ENCODE results near the gene VWF.
"Not testable (repeated sequence)": the region's sequence is repeated elsewhere in the genome, so short reads cannot be mapped to it uniquely, and the experiment has no call there.

VWF gene

DNA sequence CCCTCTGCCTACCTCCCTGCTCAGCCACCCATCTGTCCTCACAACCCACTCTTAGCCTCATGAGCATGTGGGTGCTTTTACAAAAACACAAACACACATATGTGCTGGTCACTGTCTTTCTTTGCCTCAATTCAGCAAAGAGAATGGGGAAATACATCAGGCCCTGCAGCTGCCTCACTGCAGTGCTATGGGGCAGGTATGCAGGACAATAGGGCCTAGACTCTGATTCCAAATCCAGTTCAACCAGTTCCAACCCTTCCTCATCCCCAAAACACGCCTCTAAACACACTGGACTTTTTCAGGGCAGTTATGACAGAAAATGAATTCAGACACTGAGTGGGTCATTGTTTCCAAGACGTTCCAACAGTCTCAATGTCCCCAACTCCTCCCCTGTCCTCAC is 100.4 kb downstream of the VWF start:
- H3K36me3 ChIP-seq (ENCODE audit: control insufficient read depth in 1 of 2, insufficient read depth in 2 of 2, low read length in 2 of 2); H3K9me3 ChIP-seq (ENCODE audit: control insufficient read depth in 1 of 2, low read length in 2 of 2); H3K4me3 ChIP-seq (ENCODE audit: low read depth in 1 of 2, low read length in 2 of 2); H3K4me1 ChIP-seq (ENCODE audit: control insufficient read depth in 1 of 2, insufficient read depth in 2 of 2, low read length in 2 of 2); H3K27me3 ChIP-seq (ENCODE audit: low read depth, low read length); H3K27ac ChIP-seq (ENCODE audit: low read length): not testable (repeated sequence)

DNA sequence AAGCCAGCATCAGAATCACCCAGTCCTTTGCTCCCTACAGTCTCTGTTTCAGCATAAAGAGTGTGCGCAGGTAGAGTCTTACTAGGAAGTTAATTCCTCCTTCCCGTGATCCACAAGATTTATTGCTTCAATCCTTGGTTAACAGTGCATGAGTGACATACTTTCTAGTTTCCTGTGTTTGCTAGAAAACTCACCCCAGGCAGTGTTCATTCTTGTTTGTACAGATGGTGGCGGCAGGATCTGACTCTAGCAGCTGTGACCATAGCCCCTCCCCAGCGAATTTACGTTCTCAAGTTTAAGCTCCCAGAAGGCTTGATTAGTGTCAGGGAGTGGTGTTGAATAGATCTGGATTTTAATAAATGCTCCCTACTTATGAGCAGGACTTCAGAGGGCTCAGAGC is 103.5 kb downstream of the VWF start:
- Histone ChIP-seq H3K27me3 (ENCODE audit: low read depth, low read length) (no peaks in the 10 kb centered on the region), H3K4me1 (ENCODE audit: control insufficient read depth in 1 of 2, insufficient read depth in 2 of 2, low read length in 2 of 2) (no peaks in the 10 kb centered on the region), H3K27ac (ENCODE audit: low read length) (no peak overlapping the region), H3K4me3 (ENCODE audit: low read depth in 1 of 2, low read length in 2 of 2) (no peak overlapping the region), H3K36me3 (ENCODE audit: control insufficient read depth in 1 of 2, insufficient read depth in 2 of 2, low read length in 2 of 2) (no peaks in the 10 kb centered on the region), H3K9me3 (ENCODE audit: control insufficient read depth in 1 of 2, low read length in 2 of 2) (no peaks in the 10 kb centered on the region)

DNA sequence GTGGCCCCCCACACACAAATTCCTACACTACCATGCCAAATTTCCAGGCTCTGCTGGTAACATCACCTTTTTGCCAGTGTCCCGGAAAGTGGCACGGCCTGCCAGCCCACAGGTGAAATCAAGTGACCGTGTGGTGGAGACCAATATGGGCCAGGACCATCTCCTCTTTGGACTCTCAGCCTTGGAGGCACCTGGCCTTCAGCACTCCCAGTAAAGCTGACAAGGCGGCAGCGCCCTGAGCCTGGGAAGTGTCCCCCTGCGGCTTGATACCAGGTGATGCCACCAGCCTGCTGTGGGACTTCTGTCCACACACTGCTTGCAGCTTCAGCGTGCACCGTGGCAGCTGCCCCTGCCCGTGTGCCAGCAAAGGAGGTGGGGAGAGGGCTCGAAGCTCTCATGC is 104.0 kb downstream of the VWF start:
- not testable (repeated sequence) for H3K4me3 ChIP-seq (ENCODE audit: low read depth in 1 of 2, low read length in 2 of 2); H3K9me3 ChIP-seq (ENCODE audit: control insufficient read depth in 1 of 2, low read length in 2 of 2); H3K27me3 ChIP-seq (ENCODE audit: low read depth, low read length); H3K27ac ChIP-seq (ENCODE audit: low read length); H3K36me3 ChIP-seq (ENCODE audit: control insufficient read depth in 1 of 2, insufficient read depth in 2 of 2, low read length in 2 of 2); H3K4me1 ChIP-seq (ENCODE audit: control insufficient read depth in 1 of 2, insufficient read depth in 2 of 2, low read length in 2 of 2)

DNA sequence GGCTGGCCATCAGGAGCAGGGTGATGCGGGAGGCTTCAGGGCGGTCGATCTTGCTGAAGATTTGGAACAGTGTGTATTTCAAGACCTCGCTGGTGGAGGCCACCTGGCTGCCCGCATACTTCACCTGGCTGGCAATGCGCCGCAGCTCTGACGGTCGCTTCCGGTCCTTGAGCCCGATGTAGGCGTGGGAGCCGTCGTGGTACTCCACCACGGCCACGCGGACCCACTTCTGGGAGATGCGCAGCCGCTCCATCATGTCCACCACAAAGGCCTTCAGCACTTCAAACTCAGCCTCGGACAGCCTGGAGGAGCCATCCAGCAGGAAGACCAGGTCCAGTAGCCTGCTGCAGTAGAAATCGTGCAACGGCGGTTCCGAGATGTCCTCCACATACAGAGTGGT is 105.2 kb downstream of the VWF start:
- H3K4me3 ChIP-seq (ENCODE audit: low read depth in 1 of 2, low read length in 2 of 2); H3K27ac ChIP-seq (ENCODE audit: low read length); H3K27me3 ChIP-seq (ENCODE audit: low read depth, low read length); H3K9me3 ChIP-seq (ENCODE audit: control insufficient read depth in 1 of 2, low read length in 2 of 2); H3K4me1 ChIP-seq (ENCODE audit: control insufficient read depth in 1 of 2, insufficient read depth in 2 of 2, low read length in 2 of 2); H3K36me3 ChIP-seq (ENCODE audit: control insufficient read depth in 1 of 2, insufficient read depth in 2 of 2, low read length in 2 of 2): not testable (repeated sequence)

DNA sequence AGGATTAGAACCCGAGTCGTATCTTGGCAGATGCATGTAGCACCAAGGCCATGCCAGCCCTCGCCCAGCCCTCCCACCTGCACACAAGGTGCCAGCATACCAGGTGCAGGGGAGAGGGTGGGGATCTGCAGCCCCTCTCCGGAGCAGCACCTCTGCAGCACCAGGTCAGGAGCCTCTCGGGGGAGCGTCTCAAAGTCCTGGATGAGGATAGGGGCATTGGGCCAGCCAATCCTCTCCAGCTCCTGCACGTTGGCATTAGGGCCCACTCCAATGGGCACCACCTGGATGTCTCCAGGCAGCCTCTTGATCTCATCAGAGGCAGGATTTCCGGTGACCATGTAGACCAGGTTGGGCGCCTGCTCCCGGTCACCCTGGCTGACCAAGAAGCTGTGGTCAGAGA is 106.2 kb downstream of the VWF start:
- Histone ChIP-seq H3K27me3 (ENCODE audit: low read depth, low read length) (no peaks in the 10 kb centered on the region), H3K9me3 (ENCODE audit: control insufficient read depth in 1 of 2, low read length in 2 of 2) (no peaks in the 10 kb centered on the region), H3K27ac (ENCODE audit: low read length) (no peak overlapping the region), H3K4me1 (ENCODE audit: control insufficient read depth in 1 of 2, insufficient read depth in 2 of 2, low read length in 2 of 2) (no peaks in the 10 kb centered on the region), H3K4me3 (ENCODE audit: low read depth in 1 of 2, low read length in 2 of 2) (no peak overlapping the region), H3K36me3 (ENCODE audit: control insufficient read depth in 1 of 2, insufficient read depth in 2 of 2, low read length in 2 of 2) (no peaks in the 10 kb centered on the region)

DNA sequence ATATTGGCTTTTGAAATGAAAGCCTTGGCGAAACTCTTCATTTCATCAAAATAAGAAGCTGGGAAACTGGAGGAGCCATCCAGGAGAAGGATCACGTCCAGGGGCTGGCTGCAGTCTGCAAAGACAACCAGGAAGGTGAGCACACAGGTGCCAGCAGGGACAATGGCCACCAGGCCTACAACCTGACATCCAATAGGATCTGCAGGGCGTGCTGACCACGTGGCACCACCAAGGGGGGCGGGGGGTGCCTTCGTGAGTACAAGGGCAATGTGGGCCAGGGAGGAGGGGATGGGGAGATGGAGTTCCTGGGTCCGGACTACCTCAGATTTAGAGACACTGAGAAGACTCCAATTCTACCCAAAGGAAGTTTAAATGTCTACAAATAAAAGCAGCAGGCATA is 107.7 kb downstream of the VWF start:
- Histone ChIP-seq H3K4me1 (ENCODE audit: control insufficient read depth in 1 of 2, insufficient read depth in 2 of 2, low read length in 2 of 2) (no peaks in the 10 kb centered on the region), H3K27me3 (ENCODE audit: low read depth, low read length) (no peaks in the 10 kb centered on the region), H3K9me3 (ENCODE audit: control insufficient read depth in 1 of 2, low read length in 2 of 2) (no peaks in the 10 kb centered on the region), H3K36me3 (ENCODE audit: control insufficient read depth in 1 of 2, insufficient read depth in 2 of 2, low read length in 2 of 2) (no peaks in the 10 kb centered on the region), H3K27ac (ENCODE audit: low read length) (no peak overlapping the region), H3K4me3 (ENCODE audit: low read depth in 1 of 2, low read length in 2 of 2) (no peak overlapping the region)

DNA sequence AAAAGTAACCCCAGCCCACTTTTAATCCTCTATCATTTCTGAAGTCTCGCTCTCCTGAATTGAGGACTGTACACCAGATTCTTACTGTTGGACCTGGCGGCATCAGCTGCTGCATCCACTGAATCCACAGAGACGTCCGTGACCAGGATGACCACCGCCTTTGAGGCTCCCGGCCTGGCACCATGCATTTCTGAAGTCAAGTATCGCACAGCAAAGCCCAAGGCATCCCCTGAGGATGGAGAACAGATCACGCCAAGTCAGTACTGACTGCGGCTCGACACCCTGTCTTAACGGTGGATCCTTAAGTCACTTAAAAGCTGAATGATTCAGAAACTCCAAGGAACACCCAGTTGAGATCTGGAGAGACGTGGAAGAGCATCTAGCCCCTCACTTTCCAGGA is 108.5 kb downstream of the VWF start:
- not testable (repeated sequence) for H3K4me1 ChIP-seq (ENCODE audit: control insufficient read depth in 1 of 2, insufficient read depth in 2 of 2, low read length in 2 of 2); H3K27me3 ChIP-seq (ENCODE audit: low read depth, low read length); H3K27ac ChIP-seq (ENCODE audit: low read length); H3K4me3 ChIP-seq (ENCODE audit: low read depth in 1 of 2, low read length in 2 of 2); H3K36me3 ChIP-seq (ENCODE audit: control insufficient read depth in 1 of 2, insufficient read depth in 2 of 2, low read length in 2 of 2); H3K9me3 ChIP-seq (ENCODE audit: control insufficient read depth in 1 of 2, low read length in 2 of 2)

DNA sequence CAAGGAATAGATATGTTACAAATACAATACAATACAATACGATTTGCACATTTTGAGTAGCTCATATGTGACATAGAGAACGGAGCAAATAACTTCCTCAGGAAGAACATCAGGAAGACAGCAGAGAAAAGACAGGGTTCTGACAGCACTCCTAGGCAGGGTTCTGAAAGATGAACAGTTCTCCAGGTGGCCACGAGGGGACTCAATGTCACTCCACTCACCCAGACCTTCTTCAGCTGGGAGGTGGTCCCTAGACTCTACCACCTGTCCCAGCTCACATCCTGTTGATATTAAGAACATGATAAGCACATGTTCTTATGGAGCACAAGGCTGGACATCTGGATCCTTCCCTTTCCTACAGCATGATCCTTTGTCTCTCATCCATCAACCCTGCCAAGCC is 109.2 kb downstream of the VWF start:
- not testable (repeated sequence) for H3K4me1 ChIP-seq (ENCODE audit: control insufficient read depth in 1 of 2, insufficient read depth in 2 of 2, low read length in 2 of 2); H3K27ac ChIP-seq (ENCODE audit: low read length); H3K4me3 ChIP-seq (ENCODE audit: low read depth in 1 of 2, low read length in 2 of 2); H3K9me3 ChIP-seq (ENCODE audit: control insufficient read depth in 1 of 2, low read length in 2 of 2); H3K27me3 ChIP-seq (ENCODE audit: low read depth, low read length); H3K36me3 ChIP-seq (ENCODE audit: control insufficient read depth in 1 of 2, insufficient read depth in 2 of 2, low read length in 2 of 2)

DNA sequence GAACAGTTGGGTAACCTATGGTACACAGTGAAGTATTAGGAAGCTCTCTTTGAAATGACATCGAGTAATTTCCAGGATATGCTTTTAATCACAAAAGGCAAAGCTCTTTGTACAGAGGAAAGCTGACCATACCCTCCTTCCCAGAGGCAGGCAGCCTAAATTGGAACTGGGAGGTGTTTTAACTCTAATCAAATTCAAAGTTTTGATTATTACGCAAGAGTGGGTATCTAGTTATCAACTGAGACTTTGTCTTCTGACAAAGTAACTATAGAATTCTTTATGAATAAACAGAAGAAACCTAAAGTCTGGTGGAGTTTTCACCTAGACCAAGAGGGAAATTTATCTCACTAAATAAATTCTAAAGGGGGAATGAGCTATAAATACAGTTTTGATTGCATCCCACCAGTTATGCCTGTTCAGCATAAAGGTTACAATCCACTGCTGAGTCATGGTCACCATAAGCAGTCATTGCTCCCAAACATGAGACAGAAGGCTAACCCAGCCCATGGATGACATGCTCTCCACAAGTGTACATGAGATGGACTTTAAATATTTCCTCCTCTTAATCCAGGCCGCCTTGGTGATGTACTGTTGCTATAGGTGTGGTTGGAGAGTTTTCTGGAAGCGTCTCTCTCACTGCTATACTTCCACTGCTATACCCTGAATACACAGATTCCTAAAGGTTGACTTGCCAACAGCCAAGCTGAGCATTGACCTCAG is 113.7 kb downstream of the VWF start:
- H3K36me3 ChIP-seq (ENCODE audit: control insufficient read depth in 1 of 2, insufficient read depth in 2 of 2, low read length in 2 of 2); H3K4me1 ChIP-seq (ENCODE audit: control insufficient read depth in 1 of 2, insufficient read depth in 2 of 2, low read length in 2 of 2); H3K27me3 ChIP-seq (ENCODE audit: low read depth, low read length); H3K9me3 ChIP-seq (ENCODE audit: control insufficient read depth in 1 of 2, low read length in 2 of 2); H3K27ac ChIP-seq (ENCODE audit: low read length); H3K4me3 ChIP-seq (ENCODE audit: low read depth in 1 of 2, low read length in 2 of 2): not testable (repeated sequence)

DNA sequence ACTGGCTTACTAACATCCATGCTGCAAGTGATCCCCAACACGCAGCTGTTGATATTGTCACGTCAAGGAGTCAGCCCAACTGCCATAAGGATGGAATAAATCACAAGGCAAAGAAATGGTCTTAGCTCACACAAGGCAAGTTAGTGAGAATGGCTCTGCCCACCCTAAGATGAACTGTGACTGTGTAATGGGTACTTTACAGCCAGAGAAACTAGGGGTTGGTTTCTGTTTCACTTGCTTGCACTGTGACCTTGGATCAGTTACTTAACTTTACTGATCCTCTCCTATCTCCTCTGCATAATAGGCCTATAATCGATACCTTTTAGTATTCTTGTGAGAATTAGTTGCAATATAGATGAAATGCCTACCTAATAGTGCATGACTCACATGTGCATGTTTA is 127.2 kb downstream of the VWF start:
- Histone ChIP-seq H3K27me3 (ENCODE audit: low read depth, low read length) (no peaks in the 10 kb centered on the region), H3K9me3 (ENCODE audit: control insufficient read depth in 1 of 2, low read length in 2 of 2) (no peaks in the 10 kb centered on the region), H3K4me3 (ENCODE audit: low read depth in 1 of 2, low read length in 2 of 2) (no peak overlapping the region), H3K4me1 (ENCODE audit: control insufficient read depth in 1 of 2, insufficient read depth in 2 of 2, low read length in 2 of 2) (no peaks in the 10 kb centered on the region), H3K27ac (ENCODE audit: low read length) (no peak overlapping the region), H3K36me3 (ENCODE audit: control insufficient read depth in 1 of 2, insufficient read depth in 2 of 2, low read length in 2 of 2) (peaks cover 0 to 4% of the 10 kb centered on the region in 2 donors)

DNA sequence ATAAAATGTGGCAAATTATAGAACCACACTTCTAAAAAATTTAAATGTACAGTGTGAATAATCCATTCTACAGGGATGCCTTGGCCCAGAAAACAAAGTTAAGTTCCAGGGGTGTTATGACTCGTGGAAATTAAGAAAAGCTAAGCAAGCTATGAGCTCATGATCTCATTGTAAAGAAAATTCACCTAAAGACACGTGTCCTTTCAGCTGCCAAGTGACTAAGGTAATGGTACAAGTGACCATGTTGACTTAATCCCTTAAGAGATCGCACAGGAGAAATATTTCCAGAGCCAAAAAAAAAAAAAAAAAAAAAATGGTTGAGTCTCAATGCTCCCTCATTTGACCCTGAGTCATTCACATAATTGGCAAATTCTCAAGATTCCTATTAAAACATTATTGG is 128.0 kb downstream of the VWF start:
- Histone ChIP-seq H3K4me1 (ENCODE audit: control insufficient read depth in 1 of 2, insufficient read depth in 2 of 2, low read length in 2 of 2) (no peaks in the 10 kb centered on the region), H3K27ac (ENCODE audit: low read length) (no peak overlapping the region), H3K36me3 (ENCODE audit: control insufficient read depth in 1 of 2, insufficient read depth in 2 of 2, low read length in 2 of 2) (peaks cover 0 to 4% of the 10 kb centered on the region in 2 donors), H3K4me3 (ENCODE audit: low read depth in 1 of 2, low read length in 2 of 2) (no peak overlapping the region), H3K9me3 (ENCODE audit: control insufficient read depth in 1 of 2, low read length in 2 of 2) (no peaks in the 10 kb centered on the region), H3K27me3 (ENCODE audit: low read depth, low read length) (no peaks in the 10 kb centered on the region)

DNA sequence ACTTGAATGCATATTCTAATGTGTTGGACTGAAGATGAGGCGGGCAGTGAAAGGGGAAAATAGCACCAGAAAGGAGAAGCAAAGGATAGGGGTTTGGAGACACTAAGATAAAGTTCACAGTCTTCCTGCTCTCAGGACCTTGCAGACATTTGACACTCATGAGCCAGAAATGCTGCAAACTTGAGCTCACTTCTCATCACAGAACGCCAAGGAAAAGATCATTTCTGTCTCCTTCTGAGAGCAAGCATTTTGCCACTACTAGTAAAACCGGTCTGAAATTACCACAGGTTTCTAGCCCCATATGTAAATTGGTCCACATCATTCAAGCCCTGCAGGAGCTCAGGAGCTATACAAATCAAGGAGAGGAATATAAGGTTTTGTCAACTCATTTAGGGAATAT is 134.8 kb downstream of the VWF start:
- Histone ChIP-seq H3K4me3 (ENCODE audit: low read depth in 1 of 2, low read length in 2 of 2) (no peak overlapping the region), H3K27me3 (ENCODE audit: low read depth, low read length) (no peaks in the 10 kb centered on the region), H3K36me3 (ENCODE audit: control insufficient read depth in 1 of 2, insufficient read depth in 2 of 2, low read length in 2 of 2) (no peaks in the 10 kb centered on the region), H3K4me1 (ENCODE audit: control insufficient read depth in 1 of 2, insufficient read depth in 2 of 2, low read length in 2 of 2) (peaks cover 0 to 6% of the 10 kb centered on the region in 2 donors), H3K9me3 (ENCODE audit: control insufficient read depth in 1 of 2, low read length in 2 of 2) (no peaks in the 10 kb centered on the region), H3K27ac (ENCODE audit: low read length) (no peak overlapping the region)
